ENCODE data around the gene SLIT3.

GRCh38 chr5:169248996-169249395 lies 51.9 kb downstream of the SLIT3 start:
- TF ChIP-seq EZH2 (IDR thresholded peaks at IDR 0.05; ENCODE audit: low read depth) (no peak), CTCF (conservative IDR thresholded peaks at IDR 0.05) (no peak)

Data from PC-9 (cell line).